Medulla oblongata (tissue), 1 donor: Measurements from ENCODE around the gene OOSP3.
A peak's percentile ranks its signal among the peaks of the same experiment; 100 is the strongest.
"Not testable (repeated sequence)": the region's sequence is repeated elsewhere in the genome, so short reads cannot be mapped to it uniquely, and the experiment has no call there.

Source experiments
- DNase-seq: peaks from one replicate; pipeline ENCODE4 v3.0.0-alpha.2; 2015; ENCODE audit errors: extremely low spot score

OOSP3 gene

GRCh38 chr11:59878575-59878974 lies at the start of gene OOSP3:
OOSP3 (plus strand) TSS chr11:59878782; CDS start chr11:59878809, 27 bp downstream.
- DNase-seq, result no peak

DNA sequence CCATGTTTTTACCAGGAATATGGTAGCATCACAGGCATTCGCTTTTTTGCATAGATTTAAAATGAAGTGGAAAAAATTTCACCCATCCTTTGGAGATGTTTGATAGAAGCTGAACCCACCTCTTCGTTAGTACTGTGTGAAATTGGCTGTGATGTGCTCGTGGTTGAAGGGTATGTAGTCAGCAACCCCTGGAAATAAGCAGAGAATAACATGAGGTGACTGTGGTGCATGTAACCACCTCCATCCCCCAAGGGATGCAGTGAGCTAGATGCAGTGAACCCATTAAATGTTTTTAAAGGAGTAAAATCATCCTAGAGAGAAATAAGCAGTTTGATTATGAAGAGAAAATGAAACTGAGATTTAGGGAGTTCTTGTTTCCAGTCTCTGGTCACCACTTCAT lies 49.2 kb upstream of the OOSP3 start:
- no peak for DNase-seq

DNA sequence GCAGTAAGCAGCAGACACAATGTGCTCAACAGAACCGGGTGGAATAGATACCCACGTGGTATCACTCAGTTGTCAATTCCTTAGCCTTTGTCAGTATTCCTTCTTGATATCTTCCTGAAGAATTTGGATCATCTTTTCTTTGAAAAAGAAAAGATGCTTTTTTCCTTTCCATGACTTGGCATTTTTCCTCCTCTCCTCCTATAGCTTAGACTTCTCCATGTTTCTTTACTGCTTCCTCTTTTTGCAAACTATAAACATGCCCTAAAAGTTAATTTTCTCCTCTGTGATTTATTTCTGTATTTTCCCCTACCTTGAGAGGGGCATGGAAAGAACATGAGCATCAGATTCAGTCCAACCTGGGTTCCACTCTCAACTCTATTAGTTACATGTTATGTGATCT lies 45.0 kb upstream of the OOSP3 start:
- no peak for DNase-seq

DNA sequence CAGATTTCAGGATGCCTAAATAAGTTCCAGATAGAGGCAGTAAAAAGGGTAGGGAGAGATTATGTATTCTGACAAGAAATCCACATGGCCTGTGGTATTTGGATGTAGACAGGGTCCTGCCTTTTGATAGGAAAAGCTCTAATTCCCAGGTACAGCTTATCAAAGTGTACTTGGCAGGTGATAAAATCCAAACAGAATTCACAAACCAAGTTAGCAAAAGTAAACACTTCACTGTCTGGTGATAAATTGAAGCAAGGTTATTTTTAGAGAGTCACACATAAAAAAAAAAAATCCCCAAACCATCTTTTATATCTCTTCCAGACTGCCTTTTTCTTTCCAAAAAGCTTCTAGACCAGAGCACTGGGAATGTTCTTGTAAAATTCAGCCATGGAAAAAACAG lies 39.0 kb upstream of the OOSP3 start:
- no peak for DNase-seq

GRCh38 chr11:59841514-59841913 lies 37.1 kb upstream of the OOSP3 start:
- DNase-seq, result no peak

GRCh38 chr11:59842316-59842715 lies 36.3 kb upstream of the OOSP3 start:
- no peak for DNase-seq

DNA sequence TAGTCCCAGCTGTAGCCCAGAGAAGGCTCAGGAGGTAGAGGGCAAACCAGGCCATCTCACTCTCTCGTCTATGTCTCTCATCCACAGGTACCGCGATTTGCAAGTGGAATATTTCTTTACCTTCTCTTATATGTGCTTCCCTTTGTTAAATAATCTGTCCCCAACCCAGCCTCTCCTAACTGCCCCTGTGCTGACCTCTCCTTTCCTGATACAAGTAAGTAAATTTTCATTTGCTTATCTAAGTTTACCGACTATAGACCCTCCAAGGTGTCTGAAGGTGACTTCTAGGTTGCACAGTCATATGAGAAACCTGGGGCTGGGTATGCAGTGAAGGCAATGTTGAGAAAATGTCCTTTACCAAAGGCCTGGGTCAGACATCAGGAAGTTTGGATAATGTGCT lies 33.2 kb upstream of the OOSP3 start, which contains the start of gene CBLIF:
CBLIF (minus strand) TSS at position 101 of the 400 bp plus-strand sequence; CDS start at position 55, 46 bp downstream.
- no peak for DNase-seq

DNA sequence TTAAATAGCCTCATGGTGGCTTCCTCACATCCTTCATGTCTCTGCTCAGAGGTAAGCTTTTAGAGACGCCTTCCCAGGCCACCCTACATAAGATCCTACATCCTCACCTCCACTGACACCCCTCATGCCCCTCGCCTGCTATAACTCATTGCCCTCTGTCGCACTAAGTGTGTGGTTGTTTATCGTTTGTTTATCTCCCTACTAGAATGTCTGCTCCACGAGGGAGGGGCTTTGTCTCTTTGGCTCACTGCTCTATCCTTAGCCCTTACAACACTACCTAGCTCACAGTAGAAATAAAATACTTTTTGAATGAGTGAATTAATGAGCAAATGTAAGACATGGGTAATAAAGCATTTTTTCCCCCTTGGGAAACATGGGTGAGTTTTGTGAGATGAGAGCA lies 32.0 kb upstream of the OOSP3 start:
- DNase-seq, result no peak

- DNase-seq, result no peak
Measured at GRCh38 chr11:59847626-59848025, 31.0 kb upstream of the OOSP3 start.

GRCh38 chr11:59848439-59848838 lies 30.1 kb upstream of the OOSP3 start:
- DNase-seq, result not testable (repeated sequence)

DNA sequence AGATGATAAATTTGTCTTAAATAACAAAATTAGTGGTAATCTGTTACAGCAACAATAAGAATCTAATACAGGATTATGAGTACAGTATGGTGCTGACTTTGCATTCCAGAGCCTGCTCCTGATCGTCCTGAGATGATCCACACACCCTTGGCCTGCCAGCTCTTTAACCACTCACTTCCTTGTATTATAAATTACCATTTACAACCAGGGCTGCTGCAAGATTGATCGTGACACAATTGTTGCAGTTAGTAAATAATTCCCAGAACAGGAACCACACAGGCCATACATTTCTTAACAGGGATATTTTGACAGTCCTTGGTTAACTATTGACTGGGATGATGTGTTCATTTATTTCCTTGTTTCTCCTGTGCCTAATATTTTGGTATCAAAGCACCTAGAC lies 29.5 kb upstream of the OOSP3 start:
- no peak for DNase-seq

DNA sequence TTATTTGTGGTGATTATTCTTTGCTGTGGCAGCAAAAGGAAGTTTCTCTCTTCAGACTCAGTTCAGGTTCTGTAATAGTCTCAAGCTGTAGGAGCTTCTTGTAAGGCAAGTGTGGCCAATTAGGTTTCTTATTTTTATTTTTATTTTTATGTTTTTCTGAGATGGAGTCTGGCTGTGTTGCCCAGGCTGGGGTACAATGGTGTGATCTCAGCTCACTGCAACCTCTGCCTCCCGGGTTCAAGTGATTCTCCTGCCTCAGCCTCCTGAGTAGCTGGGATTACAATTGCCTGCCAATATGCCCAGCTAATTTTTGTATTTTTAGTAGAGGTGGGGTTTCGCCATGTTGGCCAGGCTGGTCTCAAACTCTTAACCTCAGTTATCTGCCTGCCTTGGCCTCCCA lies 29.0 kb upstream of the OOSP3 start:
- not testable (repeated sequence) for DNase-seq

GRCh38 chr11:59851416-59851815 lies 27.2 kb upstream of the OOSP3 start:
- DNase-seq, result not testable (repeated sequence)

GRCh38 chr11:59854871-59855270 lies 23.7 kb upstream of the OOSP3 start:
- no peak for DNase-seq

GRCh38 chr11:59857439-59858434 lies 20.8 kb upstream of the OOSP3 start:
- no peak for DNase-seq

- no peak for DNase-seq
Measured at GRCh38 chr11:59859673-59860072, 18.9 kb upstream of the OOSP3 start.

- DNase-seq, result no peak
Measured at GRCh38 chr11:59862252-59862651, 16.3 kb upstream of the OOSP3 start.

GRCh38 chr11:59865031-59865430 lies 13.6 kb upstream of the OOSP3 start:
- DNase-seq, result peak; percentile 55

GRCh38 chr11:59866397-59866796 lies 12.2 kb upstream of the OOSP3 start, which contains the start of gene TCN1:
TCN1 (minus strand) TSS chr11:59866487; CDS start chr11:59866470, 17 bp downstream.
- no peak for DNase-seq

DNA sequence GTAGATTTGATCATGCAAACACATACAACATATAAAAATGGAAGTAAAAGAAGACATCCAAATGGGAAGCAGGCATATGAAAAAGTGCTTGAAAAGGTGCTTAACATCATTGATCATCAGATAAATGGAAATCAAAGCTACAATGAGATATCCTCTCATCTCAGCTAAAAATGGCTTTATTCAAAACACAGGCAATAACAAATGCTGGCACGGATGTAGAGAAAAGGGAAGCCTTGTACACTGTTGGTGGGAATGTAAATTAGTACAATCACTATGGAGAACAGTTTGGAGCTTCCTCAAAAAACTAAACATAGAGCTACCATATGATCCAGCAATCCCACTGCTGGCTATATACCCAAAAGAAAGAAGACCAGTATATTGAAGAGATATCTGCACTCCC lies 11.7 kb upstream of the OOSP3 start:
- DNase-seq, result no peak

DNA sequence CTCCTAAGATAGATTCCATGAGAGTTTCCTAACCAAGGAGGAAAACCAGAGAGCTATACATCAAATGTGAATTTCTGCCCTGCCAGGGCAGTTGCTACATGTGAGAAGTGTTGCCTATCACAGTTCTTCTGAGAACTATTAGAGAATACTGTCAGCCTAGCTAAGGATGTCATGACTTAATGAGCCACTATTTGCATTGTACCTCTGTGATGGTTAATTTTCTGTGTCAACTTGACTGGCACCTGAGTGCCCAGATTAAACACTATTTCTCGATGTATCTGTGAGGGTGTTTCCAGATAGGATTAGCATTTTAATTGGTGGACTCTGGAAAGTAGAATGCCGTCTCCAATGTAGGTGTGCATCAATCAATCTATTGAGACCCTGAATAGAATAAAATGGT lies 10.6 kb upstream of the OOSP3 start:
- DNase-seq, result no peak

- no peak for DNase-seq
Measured at GRCh38 chr11:59872076-59872475, 6.5 kb upstream of the OOSP3 start.

DNA sequence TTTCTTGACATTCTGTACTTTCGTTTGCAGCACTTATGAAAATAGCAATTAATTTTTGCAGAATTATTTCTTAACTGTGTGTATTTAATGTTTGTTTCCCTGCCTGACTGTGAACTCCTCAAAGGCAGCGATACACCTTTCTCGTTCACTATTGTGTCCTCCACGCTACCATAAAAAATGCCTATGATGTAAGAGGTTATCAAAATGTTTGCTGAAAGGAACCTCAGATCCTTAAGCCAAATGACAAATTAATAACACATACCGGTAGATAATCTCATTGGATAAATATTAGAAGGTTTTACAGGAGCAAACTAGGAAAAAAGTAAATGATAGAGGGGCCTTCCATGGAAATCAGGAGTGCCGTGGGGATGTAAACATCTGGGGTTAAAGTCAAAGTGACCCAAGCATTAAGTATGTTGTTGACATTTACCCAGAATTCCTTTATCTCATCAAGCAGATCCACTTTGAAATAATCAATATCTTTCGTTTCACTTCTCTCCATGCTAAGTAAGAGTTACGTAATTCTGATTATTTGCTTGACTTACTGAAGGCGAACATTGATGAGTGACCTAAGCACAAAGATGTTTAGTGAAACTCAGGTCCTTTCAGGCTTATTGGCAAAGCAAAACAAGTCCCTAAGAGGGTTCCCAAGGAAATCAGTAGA lies 2.6 kb upstream of the OOSP3 start:
- no peak for DNase-seq
